ENCODE measurements around the gene COX6A2. TPM values are rescaled to one million over a fixed set of nuclear protein-coding genes. Genes with fewer than 3 reads are reported as not detected.
A peak's percentile ranks its signal among the peaks of the same experiment; 100 is the strongest.

The COX6A2 gene
- total RNA-seq, 2 donors from 2014 or later: 3.9 TPM; not detected in 1

DNA sequence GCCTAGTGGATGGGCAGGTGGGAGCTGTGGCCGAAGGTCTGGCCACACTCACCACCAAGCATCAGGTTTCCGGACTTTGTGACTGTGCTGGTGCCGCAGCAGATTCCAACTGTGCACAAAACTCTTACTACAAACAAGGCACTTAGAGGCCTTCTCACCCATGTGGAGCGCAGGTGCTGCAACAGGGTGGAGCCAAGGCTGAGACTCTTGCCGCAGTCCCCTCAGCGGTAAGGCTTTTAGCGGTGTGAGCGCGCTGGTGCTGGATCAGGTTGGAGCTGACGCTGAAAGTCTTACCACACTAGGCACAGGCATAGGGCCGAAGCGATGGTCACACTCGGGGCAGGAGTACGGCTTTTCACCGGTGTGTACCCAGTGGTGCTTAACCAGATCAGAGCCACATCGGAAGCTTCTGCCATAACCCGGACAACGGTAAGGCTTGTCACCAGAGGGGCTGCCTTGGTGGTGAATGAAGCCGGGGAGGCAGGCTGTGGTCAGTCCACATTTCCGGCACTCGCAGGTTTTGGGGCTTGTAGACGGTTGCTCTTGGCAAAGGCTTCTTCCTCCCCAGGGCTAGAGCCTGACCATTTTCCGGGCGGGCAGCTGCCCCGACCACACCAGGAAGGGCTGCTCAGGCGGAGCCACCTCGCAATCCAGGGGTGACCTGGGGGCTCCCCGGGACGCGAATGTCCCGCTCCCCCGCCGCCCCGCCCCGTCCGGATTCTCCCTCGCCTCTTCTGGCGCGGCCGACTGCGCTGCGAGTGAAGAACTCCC lies 30.1 kb upstream of the COX6A2 start:
- Histone ChIP-seq H3K9me3 (no peaks in the 10 kb centered on the region), H3K4me1 (replicated peaks) (peaks cover 20% of the 10 kb centered on the region), H3K27ac (peak overlapping the region; percentile 98 to 99), H3K4me3 (peak overlapping the region; percentile 75 to 85), H3K27me3 (replicated peaks; ENCODE audit: insufficient read depth) (no peaks in the 10 kb centered on the region), H3K36me3 (no peaks in the 10 kb centered on the region)
- WGBS: 1% methylated on average over 36 of the region's 42 CpGs
- TF ChIP-seq POLR2A (IDR thresholded peaks at IDR 0.05): no peak
- TF ChIP-seq, protein P1, sequence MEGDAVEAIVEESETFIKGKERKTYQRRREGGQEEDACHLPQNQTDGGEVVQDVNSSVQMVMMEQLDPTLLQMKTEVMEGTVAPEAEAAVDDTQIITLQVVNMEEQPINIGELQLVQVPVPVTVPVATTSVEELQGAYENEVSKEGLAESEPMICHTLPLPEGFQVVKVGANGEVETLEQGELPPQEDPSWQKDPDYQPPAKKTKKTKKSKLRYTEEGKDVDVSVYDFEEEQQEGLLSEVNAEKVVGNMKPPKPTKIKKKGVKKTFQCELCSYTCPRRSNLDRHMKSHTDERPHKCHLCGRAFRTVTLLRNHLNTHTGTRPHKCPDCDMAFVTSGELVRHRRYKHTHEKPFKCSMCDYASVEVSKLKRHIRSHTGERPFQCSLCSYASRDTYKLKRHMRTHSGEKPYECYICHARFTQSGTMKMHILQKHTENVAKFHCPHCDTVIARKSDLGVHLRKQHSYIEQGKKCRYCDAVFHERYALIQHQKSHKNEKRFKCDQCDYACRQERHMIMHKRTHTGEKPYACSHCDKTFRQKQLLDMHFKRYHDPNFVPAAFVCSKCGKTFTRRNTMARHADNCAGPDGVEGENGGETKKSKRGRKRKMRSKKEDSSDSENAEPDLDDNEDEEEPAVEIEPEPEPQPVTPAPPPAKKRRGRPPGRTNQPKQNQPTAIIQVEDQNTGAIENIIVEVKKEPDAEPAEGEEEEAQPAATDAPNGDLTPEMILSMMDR (IDR thresholded peaks at IDR 0.05): peak in 2 of 4 experiments; percentile 21
- intact Hi-C loops (cut with DNase I): loop anchor here (5.0 kb wide), 1 partner anchor 426 kb away; the partner anchor contains the start of gene STX4
- DNase-seq (ENCODE audit: low spot score): no peak

DNA sequence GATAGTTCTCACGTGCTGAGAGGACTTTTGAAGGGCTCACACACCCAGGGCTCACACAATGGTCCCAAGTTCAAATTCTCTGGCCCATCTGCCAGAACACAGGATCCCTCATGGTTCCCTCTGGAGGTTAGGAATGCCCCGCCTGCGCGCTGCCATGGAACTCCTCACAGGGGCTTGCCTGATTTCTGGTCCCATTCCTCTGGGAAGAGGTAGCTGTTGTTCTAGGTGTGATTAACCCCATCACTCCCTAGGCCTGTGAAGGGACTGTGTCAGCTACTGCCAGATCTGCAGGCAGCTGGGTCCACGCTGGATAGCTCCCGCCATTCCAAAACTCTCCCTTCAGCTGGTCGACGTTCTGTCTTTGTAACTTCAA lies 28.8 kb upstream of the COX6A2 start:
- Histone ChIP-seq H3K36me3 (no peaks in the 10 kb centered on the region), H3K4me1 (replicated peaks) (peaks cover 20% of the 10 kb centered on the region), H3K9me3 (no peaks in the 10 kb centered on the region), H3K27me3 (replicated peaks; ENCODE audit: insufficient read depth) (no peaks in the 10 kb centered on the region), H3K4me3 (no peak overlapping the region), H3K27ac (no peak overlapping the region)
- intact Hi-C loops (cut with DNase I): loop anchor here (5.0 kb wide), 1 partner anchor 425 kb away; the partner anchor contains the start of gene STX4
- no peak for TF ChIP-seq POLR2A (IDR thresholded peaks at IDR 0.05)
- TF ChIP-seq, protein P1 (IDR thresholded peaks at IDR 0.05): no peak
- TF ChIP-seq POLR2AphosphoS5 (IDR thresholded peaks at IDR 0.05): no peak
- WGBS: 79% methylated on average over 8 of the region's 8 CpGs
- DNase-seq (ENCODE audit: low spot score): no peak

DNA sequence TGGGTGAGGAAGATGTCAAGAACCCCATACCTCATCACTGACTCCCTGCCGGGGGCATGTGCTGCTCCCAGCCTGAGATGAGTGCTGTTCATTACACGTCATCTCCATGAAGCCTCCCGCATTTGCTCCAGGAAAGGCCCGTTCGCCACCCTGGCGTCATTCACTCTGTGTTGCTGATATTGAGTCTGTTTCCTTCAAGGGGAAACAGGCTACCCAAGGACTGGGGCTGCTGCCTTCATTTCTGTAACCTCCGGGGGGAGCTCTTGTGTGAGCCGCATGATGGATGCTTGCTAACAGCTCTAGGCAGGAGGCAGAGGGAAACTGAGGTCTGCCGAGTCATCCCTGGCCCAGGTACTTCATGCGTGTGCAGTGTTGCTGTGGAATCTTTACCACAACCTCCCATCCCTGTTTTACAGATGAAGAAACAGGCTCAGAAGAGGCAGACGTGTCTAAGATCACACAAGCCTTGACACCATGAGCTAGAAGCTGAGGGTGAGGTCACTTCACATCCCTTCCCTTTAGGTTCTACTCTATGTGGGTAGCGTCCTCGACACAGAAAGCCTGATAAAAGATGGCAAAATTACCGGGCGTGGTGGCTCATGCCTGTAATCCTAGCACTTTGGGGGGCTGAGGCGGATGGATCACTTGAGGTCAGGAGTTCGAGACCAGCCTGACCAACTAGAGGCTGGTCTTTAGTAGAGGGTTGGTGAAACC lies 27.6 kb upstream of the COX6A2 start:
- Histone ChIP-seq H3K27me3 (replicated peaks; ENCODE audit: insufficient read depth) (no peaks in the 10 kb centered on the region), H3K36me3 (no peaks in the 10 kb centered on the region), H3K4me3 (no peak overlapping the region), H3K9me3 (no peaks in the 10 kb centered on the region), H3K4me1 (replicated peaks) (peaks cover 26% of the 10 kb centered on the region), H3K27ac (no peak overlapping the region)
- intact Hi-C loops (cut with DNase I): loop anchor here (5.0 kb wide), 1 partner anchor 423 kb away; the partner anchor contains the start of gene STX4
- WGBS: 69% methylated on average over 17 of the region's 17 CpGs
- DNase-seq (ENCODE audit: low spot score): no peak
- TF ChIP-seq, protein P1 (IDR thresholded peaks at IDR 0.05): no peak
- TF ChIP-seq POLR2AphosphoS5 (IDR thresholded peaks at IDR 0.05) (no peak), POLR2A (IDR thresholded peaks at IDR 0.05) (no peak)

DNA sequence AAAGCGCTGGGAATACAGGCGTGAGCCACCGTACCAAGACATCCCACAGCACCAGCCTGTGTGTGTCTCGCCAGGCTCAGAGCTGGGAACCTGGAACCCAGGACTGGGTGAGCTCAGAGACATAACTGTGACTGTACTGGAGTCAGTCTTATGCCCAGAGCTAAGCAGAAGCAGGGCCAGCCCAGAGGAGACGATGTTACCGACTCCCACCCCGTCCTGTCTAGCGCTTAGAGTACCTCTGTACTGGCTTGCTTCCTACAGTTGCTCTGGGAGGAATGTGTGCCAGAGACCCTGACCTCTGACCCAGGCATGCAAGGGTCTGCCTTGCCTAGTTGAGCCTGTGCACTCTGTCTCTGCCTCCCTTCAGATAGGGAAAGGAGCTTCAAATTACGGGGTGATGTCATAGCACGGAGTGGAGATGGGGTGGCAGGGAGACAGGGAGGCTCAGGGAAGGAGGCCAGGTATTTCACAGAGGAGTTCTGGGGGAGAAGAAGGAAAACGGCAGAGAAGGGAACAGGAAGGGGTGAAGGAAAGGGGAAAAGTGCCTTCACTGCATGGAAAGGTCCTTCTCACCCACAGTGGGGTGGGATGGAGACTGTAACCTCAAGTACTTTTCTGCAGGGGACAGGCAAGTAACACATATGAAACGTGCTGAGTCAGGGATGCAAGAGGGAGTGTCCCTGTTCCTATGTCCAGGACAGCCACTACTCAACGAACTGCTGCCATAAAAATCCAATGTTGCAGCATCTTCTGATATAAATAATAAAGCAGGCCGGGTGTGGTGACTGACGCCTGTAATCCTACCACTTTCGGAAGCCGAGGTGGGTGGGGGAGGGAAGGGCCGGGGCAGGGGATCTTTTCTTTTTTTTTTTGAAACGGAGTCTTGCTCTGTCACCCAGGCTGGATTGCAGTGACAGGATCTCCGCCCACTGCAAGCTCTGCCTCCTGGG lies 25.4 kb upstream of the COX6A2 start:
- Histone ChIP-seq H3K4me3 (no peak overlapping the region), H3K4me1 (replicated peaks) (peaks cover 26% of the 10 kb centered on the region), H3K9me3 (no peaks in the 10 kb centered on the region), H3K27me3 (replicated peaks; ENCODE audit: insufficient read depth) (no peaks in the 10 kb centered on the region), H3K27ac (peak overlapping the region; percentile 28 to 41), H3K36me3 (no peaks in the 10 kb centered on the region)
- no peak for DNase-seq (ENCODE audit: low spot score)
- TF ChIP-seq, protein P1 (IDR thresholded peaks at IDR 0.05): no peak
- TF ChIP-seq POLR2AphosphoS5 (IDR thresholded peaks at IDR 0.05) (no peak), POLR2A (IDR thresholded peaks at IDR 0.05) (no peak)
- WGBS: 41% methylated on average over 19 of the region's 20 CpGs
- intact Hi-C loops (cut with DNase I): no loop called here

Measured in prostate gland (tissue), 2 donors.